Measurements from ENCODE around the gene ABHD18.
"Not testable (repeated sequence)": the region's sequence is repeated elsewhere in the genome, so short reads cannot be mapped to it uniquely, and the experiment has no call there.

Gene ABHD18

DNA sequence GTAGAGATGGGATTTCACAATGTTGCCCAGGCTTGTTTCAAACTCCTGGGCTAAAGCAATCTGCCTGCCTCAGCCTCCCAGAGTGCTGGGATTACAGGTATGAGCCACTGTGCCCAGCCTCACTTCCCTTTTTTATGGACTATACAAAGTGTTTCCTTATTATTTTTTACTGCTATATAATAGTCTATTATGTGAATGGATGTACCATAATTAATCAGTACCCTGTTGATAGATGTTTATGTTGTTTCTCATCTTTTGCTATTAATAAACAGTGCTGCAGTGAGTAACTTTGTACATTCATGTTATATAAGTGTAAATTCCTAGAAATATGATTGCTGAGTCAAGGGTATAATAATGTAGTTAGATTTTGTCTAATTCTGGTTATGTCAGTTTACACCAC lies 60.1 kb downstream of the ABHD18 start:
- Mint-ChIP-seq H3K36me3 (peaks cover 31 to 42% of the 10 kb centered on the region in 2 donors), H3K27me3 (no peaks in the 10 kb centered on the region), H3K4me3 (no peak overlapping the region), H3K27ac (no peak overlapping the region), H3K9me3 (peaks cover 0 to 2% of the 10 kb centered on the region in 2 donors), H3K4me1 (no peaks in the 10 kb centered on the region)
- ATAC-seq (replicated peaks) (no peak), DNase-seq (no peak)

DNA sequence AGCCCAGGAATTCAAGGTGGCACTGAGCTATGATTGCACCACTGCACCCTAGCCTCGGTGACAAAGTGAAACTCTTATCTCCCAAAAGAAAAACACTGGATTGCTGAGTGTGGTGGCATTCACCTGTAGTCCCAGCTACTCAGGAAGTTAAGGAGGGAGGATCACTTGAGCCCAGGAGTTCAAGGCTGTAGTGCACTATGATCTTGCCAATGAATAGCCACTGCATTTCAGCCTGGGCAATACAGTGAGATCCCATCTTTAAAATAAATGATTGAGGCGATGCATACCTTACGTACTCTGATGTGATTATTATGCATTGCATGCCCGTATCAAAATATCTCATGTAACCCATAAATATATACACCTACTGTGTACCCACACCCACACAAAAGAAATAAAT lies 64.7 kb downstream of the ABHD18 start:
- H3K4me1 Mint-ChIP-seq, result no peaks in the 10 kb centered on the region
- DNase-seq, result no peak
- peaks cover 26 to 37% of the 10 kb centered on the region in 2 donors for H3K36me3 Mint-ChIP-seq
- no peaks in the 10 kb centered on the region for H3K9me3 Mint-ChIP-seq
- no peak overlapping the region for H3K4me3 Mint-ChIP-seq
- ATAC-seq (replicated peaks), result no peak
- no peak overlapping the region for H3K27ac Mint-ChIP-seq
- no peaks in the 10 kb centered on the region for H3K27me3 Mint-ChIP-seq

GRCh38 chr4:128031756-128032384 lies 66.7 kb downstream of the ABHD18 start:
- DNase-seq, result no peak
- no peak for ATAC-seq (replicated peaks)
- Mint-ChIP-seq H3K4me1 (no peaks in the 10 kb centered on the region), H3K9me3 (no peaks in the 10 kb centered on the region), H3K27me3 (no peaks in the 10 kb centered on the region), H3K36me3 (peaks cover 23 to 27% of the 10 kb centered on the region in 2 donors), H3K27ac (no peak overlapping the region), H3K4me3 (no peak overlapping the region)

DNA sequence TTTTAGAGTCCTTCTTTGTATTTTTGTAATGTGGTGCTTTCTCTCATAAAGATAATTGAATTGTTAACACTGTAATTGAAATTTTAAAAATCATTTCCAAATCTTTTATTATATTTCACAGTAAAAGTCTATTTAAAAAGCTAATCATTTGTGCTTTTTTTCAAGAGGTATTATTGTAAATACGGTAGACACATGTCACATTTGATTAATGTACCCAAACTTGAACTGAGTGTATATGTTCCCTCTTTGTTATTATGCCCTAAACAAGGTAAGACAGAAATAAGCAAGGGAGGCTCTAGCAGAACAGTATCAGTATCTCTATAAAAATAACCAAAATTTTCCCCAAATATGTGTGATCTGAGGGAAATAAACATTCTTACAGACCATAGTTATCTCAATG lies 74.4 kb downstream of the ABHD18 start:
- Mint-ChIP-seq H3K27ac (no peak overlapping the region), H3K9me3 (no peaks in the 10 kb centered on the region), H3K27me3 (no peaks in the 10 kb centered on the region), H3K4me1 (no peaks in the 10 kb centered on the region), H3K36me3 (peaks cover 0 to 2% of the 10 kb centered on the region in 2 donors), H3K4me3 (no peak overlapping the region)
- DNase-seq, result no peak
- no peak for ATAC-seq (replicated peaks)

DNA sequence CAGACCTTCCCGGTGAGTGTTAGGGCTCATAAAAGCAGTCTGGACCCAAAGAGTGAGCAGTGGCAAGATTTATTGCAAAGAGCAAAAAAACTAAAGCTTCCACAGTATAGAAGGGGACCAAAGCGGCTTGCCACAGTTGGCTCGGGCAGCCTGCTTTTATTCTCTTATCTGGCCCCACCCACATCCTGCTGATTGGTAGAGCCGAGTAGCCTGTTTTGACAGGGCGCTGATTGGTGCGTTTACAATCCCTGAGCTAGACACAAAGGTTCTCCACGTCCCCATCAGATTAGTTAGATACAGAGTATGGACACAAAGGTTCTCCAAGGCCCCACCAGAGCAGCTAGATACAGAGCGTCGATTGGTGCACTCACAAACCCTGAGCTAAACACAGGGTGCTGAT lies 81.8 kb downstream of the ABHD18 start:
- H3K9me3 Mint-ChIP-seq; DNase-seq; ATAC-seq (replicated peaks); H3K27ac Mint-ChIP-seq; H3K36me3 Mint-ChIP-seq; H3K4me1 Mint-ChIP-seq; H3K4me3 Mint-ChIP-seq; H3K27me3 Mint-ChIP-seq: not testable (repeated sequence)

DNA sequence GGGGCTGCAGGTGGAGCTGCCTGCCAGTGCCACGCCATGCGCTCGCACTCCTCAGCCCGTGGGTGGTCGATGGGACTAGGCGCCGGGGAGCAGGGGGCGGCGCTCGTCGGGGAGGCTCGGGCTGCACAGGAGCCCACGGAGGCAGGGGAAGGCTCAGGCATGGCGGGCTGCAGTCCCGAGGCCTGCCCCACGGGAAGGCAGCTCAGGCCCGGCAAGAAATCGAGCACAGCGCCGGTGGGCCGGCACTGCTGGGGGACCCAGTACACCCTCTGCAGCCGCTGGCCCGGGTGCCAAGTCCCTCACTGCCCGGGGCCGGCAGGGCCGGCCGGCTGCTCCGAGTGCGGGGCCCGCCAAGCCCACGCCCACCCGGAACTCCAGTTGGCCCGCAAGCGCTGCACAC lies 82.3 kb downstream of the ABHD18 start:
- not testable (repeated sequence) for H3K27me3 Mint-ChIP-seq; H3K4me1 Mint-ChIP-seq; ATAC-seq (replicated peaks); DNase-seq; H3K36me3 Mint-ChIP-seq; H3K4me3 Mint-ChIP-seq; H3K27ac Mint-ChIP-seq; H3K9me3 Mint-ChIP-seq

- ATAC-seq (replicated peaks); H3K36me3 Mint-ChIP-seq; H3K27me3 Mint-ChIP-seq; H3K4me1 Mint-ChIP-seq; H3K4me3 Mint-ChIP-seq; H3K9me3 Mint-ChIP-seq; DNase-seq; H3K27ac Mint-ChIP-seq: not testable (repeated sequence)
These were observed 86.0 kb downstream of the ABHD18 start for GRCh38 chr4:128051229-128051628.

DNA sequence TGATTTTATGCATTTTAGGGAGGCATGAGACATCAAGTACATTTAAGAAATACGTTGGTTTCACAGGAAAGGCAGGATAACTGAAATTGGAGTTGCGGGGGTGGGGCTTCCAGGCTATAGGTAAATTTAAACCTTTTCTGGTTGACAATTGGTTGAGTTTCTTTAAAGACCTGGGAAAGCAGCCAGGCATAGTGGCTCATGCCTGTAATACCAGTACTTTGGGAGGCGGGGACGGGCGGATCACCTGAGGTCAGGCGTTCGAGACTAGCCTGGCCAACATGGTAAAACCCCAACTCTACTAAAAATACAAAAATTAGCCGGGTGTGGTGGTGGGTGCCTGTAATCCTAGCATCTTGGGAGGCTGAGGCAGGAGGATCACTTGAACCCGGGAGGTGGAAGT lies 89.7 kb downstream of the ABHD18 start:
- H3K27ac Mint-ChIP-seq; ATAC-seq (replicated peaks); H3K36me3 Mint-ChIP-seq; H3K9me3 Mint-ChIP-seq; DNase-seq; H3K4me1 Mint-ChIP-seq; H3K27me3 Mint-ChIP-seq; H3K4me3 Mint-ChIP-seq: not testable (repeated sequence)

- not testable (repeated sequence) for H3K4me1 Mint-ChIP-seq; H3K4me3 Mint-ChIP-seq; H3K36me3 Mint-ChIP-seq; DNase-seq; ATAC-seq (replicated peaks); H3K9me3 Mint-ChIP-seq; H3K27me3 Mint-ChIP-seq; H3K27ac Mint-ChIP-seq
These were observed 90.4 kb downstream of the ABHD18 start for GRCh38 chr4:128055441-128056206.

DNA sequence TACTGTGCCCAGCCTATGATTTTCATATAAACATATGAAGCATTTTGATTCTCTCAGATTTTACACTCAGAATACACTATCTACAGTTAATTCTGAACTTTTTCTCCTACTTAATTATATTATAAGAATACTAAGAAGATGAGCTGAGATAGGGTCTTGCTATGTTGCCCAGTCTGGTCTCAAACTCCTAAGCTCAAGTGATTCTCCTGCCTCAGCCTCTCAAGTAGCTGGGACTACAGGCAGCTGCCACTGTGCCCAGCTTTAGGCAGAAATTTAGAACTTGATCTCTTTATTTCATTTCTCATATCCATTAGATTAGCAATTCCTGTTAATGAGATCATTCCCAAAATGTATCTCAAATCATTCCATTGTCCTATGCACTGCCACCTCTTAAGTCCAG lies 91.2 kb downstream of the ABHD18 start:
- H3K4me3 Mint-ChIP-seq, result no peak overlapping the region
- no peak overlapping the region for H3K27ac Mint-ChIP-seq
- no peak for ATAC-seq (replicated peaks)
- H3K4me1 Mint-ChIP-seq, result peaks cover 0 to 4% of the 10 kb centered on the region in 2 donors
- DNase-seq, result no peak
- no peaks in the 10 kb centered on the region for H3K36me3 Mint-ChIP-seq
- H3K9me3 Mint-ChIP-seq, result no peaks in the 10 kb centered on the region
- peaks cover 0 to 4% of the 10 kb centered on the region in 2 donors for H3K27me3 Mint-ChIP-seq

DNA sequence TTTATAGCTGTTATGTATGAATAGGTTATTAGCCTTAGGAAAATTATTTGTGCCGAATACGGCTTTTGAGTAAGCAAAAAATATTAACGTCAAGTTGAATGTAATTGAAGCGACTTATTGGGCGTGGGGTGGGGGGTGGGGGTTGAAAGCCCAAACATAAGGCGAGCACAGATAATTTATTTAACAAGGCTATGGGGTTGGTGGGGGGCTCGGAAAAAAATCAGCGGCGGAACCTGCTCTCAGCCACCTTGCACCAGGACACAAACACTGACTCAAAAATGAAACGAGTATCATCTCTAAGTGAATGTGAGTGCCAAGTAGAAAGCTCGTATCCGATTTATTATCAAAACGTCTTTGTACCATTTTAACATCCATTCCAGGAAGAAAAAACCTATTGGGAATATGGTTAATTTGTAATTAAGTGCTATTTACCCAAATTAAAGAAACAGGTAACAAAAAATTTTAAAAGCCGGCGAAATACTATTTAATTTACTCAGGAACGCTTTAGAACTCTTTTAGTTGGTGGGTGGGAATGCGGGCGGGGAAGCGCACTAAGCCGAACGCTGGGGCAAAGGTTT lies 95.0 kb downstream of the ABHD18 start:
- H3K4me3 Mint-ChIP-seq, result peak overlapping the region; percentile 86 to 91
- peak overlapping the region; percentile 98 for H3K27ac Mint-ChIP-seq
- H3K4me1 Mint-ChIP-seq, result peaks cover 4 to 8% of the 10 kb centered on the region in 2 donors
- no peaks in the 10 kb centered on the region for H3K36me3 Mint-ChIP-seq
- ATAC-seq (replicated peaks) (no peak), DNase-seq (no peak)
- H3K27me3 Mint-ChIP-seq, result peaks cover 0 to 4% of the 10 kb centered on the region in 2 donors
- H3K9me3 Mint-ChIP-seq, result no peaks in the 10 kb centered on the region

- Mint-ChIP-seq H3K27me3 (peaks cover 0 to 4% of the 10 kb centered on the region in 2 donors), H3K36me3 (no peaks in the 10 kb centered on the region), H3K27ac (peak within 1 kb of the TSS; percentile 98), H3K9me3 (no peaks in the 10 kb centered on the region), H3K4me3 (peak within 1 kb of the TSS; percentile 86 to 91), H3K4me1 (peaks cover 4 to 11% of the 10 kb centered on the region in 2 donors)
- ATAC-seq (replicated peaks) (peak; percentile 89), DNase-seq (peak; percentile 96)
These were observed 95.7 kb downstream of the ABHD18 start, which contains the start of gene LARP1B for GRCh38 chr4:128060699-128061565. LARP1B (plus strand) TSS chr4:128061312; CDS start chr4:128074952, 13,640 bp downstream.

- peak; percentile 53 to 56 for ATAC-seq (replicated peaks)
- H3K4me3 Mint-ChIP-seq, result peak overlapping the region; percentile 85 to 91
These were observed 96.6 kb downstream of the ABHD18 start for GRCh38 chr4:128061566-128062536.

More at GRCh38 chr4:128061566-128062536, 96.6 kb downstream of the ABHD18 start:
- H3K36me3 Mint-ChIP-seq, result no peaks in the 10 kb centered on the region
- H3K27me3 Mint-ChIP-seq, result no peaks in the 10 kb centered on the region
- peak overlapping the region; percentile 79 for H3K27ac Mint-ChIP-seq
- peak; percentile 58 for DNase-seq
- peaks cover 4 to 11% of the 10 kb centered on the region in 2 donors for H3K4me1 Mint-ChIP-seq
- H3K9me3 Mint-ChIP-seq, result no peaks in the 10 kb centered on the region
